GM18868 (cell line): ENCODE results near the gene POU6F2.

Experiments used
- ATAC-seq: cut with Tn5 transposase; IDR thresholded peaks from one replicate; pipeline ENCODE4 v1.9.1; 2021; ENCODE audit warnings: mild to moderate bottlenecking, moderate library complexity; ENCODE audit not compliant: unreplicated experiment

POU6F2 gene

DNA sequence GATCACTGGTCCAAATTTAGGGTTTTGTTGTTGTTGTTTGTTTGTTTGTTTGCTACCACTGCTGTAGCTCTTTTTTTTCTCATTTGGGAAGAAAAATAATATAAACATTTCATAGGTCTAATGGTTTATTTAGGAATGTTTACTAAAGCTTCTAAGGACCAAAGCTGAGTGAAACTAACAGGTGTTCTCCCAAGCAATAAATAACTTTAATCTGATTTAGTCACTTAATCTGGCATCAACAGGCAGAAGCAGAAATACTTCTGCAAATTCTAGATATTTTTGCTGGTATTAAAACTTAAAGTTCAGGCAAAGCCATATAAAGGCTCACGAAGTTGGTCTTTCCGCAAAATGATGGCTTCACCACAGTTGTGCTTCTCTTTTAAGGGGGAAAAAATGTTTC is 444.0 kb downstream of the POU6F2 start:
- ATAC-seq: no peak

DNA sequence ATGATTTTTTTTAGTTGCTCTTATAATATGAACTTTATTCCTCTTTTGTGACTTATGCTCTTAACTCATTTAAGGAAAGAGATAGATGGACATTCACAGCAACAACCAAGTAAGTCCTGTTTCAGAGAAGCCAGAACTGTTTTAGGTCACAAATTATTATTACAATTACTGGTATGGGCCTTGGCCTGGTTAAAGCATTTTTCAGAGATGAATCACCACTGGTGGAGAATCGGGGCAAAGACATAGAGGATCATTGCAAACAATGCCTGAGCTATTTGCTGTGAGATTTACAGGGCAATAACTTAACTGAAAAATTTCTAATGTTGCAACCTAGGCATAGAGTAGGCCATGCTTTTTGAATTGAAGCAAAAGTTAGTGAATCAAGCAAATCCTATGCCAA is 450.5 kb downstream of the POU6F2 start:
- no peak for ATAC-seq

DNA sequence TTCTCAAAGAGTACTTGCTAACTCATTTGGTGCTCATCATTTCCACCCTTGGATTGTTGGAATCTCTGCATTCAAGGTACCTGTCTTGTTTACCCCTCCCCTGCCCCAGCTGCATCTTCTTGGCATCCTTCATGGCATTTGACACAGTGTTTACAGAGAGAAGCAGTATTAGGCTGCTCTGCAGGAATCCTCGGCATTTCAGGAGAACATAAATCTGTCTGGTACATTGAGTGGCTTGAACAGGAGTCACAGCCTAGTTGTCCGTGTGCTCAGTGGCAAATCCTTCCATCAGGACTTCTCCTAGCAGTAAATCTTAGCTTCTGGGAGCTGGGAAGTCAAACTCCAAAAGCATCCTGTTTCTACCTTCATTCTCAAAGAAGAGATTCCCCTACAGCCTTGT is 451.7 kb downstream of the POU6F2 start:
- no peak for ATAC-seq

DNA sequence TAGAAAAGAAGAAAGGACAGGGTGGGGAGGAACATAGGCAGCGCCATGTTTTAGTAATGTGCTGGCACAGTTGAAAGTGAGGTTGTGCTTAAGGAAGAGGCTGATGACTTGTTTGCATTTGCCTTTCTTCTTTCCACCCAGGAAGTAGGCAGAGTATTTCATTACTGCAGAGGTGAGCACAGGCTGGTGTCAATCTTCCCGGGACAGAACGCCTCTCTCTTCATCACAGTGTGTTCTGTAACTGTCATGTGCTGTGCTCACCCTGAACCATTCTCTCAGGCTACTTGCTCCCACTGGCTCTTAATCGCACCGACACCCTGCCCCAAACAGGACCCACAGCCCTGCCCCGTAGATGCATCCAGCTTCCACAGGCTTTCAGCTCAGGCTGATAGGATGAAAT is 452.7 kb downstream of the POU6F2 start:
- ATAC-seq: no peak

DNA sequence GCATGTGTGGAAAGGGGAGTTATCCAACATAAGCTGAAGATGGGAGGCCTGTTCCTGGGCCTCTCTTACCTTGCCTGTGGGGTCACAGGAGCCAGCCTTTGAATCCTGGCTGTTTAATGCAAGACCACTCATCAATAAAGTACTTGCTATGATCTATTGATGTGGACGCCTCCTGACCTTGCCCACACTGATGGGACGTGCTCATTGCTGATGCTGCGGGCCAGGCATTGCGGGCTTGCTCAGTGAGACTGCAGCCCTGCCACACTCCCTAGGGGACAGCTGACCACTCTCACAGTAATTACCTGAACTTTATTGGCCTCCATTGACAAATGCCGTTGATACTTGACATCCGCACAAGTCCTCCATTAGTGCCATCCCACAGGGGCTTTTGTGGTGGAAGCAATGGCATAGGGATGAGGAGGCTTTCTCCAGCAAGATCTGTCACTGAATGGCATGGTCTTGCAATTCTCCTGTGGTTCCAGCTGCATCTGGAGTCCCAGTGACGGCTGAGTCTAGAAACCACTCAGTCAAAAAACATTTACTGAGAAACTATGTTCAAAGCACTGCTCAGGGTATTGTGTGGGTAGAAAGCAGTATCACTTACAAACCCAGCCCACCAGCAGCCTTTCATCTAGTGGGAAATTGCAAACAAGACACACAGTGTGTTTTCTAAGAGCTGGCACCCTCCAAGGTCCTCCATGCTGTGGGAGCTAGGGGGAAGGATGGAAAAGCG is 453.4 kb downstream of the POU6F2 start:
- ATAC-seq: no peak

DNA sequence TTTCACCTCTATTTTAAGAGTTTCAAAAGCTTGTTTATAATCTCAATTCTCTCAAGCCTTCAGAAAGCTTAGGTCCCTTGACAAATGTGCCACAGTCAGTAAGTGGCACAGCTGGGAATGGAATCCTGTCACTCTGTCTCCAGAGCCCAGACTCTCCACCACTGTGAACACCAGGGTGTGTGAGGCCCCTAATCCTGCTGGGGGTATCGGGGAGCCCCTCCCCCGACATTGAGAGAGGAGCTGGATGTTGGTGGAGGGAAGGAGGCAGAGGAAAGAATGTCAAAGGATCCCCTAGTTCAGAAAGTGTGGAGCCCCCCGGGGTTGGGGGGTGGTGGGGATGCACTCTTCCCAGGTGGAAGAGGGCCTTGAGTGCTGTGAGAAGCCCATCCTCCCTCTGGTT is 454.7 kb downstream of the POU6F2 start:
- ATAC-seq: no peak

DNA sequence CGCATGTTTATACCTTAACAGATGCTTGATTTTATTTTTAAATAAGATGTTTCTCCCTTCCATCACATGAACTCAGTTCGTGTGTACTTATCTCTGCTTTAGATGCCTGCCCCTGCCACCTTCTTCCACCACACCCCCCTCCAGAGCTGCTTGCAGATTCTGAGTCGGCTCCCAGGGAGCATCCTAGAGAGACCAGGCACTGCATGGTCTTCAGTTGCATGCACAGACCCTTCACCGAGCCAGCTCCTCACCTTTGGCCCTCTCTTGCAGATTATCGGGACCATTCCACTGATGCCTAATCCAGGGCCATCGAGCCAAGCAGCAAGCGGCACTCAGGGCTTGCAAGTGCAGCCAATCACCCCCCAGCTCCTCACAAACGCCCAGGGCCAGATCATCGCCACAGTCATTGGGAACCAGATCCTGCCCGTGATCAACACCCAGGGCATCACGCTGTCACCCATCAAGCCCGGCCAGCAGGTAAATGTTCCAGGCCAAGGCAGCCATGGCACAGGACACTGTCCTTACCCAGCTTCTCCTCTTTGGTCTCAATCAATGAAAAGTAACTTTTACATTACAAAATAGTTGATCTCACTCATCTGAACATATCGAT is 455.2 kb downstream of the POU6F2 start:
- ATAC-seq: no peak

DNA sequence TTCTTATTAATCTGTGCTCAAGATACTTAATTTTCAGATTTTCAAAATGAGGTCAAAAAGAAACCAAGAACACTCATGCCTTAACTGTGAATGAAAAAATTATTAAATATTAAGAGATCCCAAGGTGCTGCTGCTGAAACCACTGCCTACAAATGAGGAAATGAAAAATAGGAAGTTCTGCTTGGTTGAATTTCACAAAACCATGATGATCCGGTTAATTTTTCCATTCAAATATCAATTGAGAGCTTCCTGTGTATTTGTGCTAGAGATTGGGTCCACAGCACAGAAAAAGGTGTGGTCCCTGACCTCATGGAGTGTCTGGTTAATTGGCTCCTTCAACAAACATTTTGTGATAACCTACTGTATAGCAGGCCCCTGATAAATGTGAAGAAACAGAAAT is 455.8 kb downstream of the POU6F2 start:
- ATAC-seq: no peak

DNA sequence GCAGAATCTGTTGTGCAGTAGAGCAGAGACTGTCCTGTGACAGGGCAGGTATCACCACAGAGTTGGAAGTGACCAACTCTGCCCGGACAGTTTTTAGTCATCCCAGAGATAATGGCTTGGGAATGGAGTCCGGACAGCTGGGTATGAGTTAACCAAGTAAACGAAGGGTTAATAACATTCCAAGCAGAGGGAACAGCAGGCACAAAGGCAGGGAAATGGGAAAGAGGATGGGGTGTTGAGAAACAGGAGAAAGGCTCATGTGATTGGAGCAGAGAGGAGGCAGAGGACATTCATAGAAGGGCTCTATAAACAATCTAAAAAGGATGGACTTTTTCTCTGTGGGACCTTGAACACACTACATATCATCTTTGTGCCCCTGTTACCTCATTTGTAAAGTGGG is 456.3 kb downstream of the POU6F2 start:
- no peak for ATAC-seq

DNA sequence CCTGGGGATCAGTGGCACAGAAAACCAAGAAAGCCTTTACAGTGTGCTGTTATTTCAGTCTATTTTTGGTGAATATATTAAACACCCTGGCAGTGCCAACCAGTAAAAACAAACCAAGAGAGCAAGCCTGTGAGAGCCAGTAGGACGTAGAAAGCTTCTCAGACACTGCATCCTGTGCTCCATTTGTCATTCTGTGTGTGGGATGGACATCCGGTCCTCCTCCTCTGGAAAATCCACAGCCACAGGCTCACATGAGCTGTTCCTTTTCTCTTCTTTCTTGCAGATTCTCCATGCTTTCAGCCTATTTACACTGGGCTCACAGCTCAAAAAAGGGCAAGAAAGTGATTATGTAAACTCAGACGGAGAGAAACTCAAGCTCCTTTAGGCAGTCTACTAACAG is 468.8 kb downstream of the POU6F2 start:
- ATAC-seq: no peak

DNA sequence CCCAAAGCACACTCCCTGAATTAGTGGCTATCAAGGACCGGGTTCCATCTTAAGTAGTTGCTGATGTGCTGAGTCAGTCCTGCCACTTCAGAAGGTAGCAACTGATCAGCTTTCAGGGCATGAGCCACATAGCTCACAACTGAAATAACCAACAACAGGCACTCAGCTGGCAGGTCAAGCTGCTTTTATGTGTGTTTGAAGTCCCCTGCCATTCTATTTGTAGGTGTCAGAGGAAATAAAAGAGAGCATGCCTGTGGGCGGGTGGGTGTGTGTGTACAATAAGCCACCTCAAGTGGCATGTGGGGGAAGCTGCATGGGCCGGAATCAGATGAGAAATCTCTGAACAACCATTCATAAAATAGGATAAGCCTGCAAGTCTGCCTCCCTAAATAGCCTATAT is 474.2 kb downstream of the POU6F2 start:
- no peak for ATAC-seq

DNA sequence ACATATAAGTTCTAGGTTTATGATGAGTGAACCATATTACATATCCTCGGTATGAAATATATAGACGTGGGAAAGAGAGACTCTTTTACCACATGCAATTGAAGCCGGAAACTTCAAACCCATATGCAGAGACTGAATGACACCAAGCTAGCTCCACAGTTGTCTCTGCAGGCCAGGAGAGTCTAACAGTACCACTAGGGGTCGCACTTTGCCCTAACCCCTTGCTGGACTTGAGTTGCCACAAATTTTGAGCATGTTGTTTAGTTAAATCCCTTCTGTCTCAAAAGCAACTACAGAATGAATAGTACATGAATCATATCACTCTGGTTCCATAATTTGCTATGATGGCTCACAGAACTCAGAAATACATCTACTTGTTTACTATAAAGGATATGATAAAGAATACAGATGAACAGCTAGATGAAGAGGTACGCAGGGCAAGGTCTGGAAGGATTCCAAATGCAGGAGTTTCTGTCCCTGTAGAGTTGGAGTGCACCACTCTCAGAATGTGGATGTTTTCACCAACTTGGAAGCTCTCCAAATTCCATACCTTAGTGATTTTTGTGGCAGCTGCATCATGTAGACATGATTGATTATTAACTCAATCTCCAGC is 476.1 kb downstream of the POU6F2 start:
- ATAC-seq: peak; percentile 90

DNA sequence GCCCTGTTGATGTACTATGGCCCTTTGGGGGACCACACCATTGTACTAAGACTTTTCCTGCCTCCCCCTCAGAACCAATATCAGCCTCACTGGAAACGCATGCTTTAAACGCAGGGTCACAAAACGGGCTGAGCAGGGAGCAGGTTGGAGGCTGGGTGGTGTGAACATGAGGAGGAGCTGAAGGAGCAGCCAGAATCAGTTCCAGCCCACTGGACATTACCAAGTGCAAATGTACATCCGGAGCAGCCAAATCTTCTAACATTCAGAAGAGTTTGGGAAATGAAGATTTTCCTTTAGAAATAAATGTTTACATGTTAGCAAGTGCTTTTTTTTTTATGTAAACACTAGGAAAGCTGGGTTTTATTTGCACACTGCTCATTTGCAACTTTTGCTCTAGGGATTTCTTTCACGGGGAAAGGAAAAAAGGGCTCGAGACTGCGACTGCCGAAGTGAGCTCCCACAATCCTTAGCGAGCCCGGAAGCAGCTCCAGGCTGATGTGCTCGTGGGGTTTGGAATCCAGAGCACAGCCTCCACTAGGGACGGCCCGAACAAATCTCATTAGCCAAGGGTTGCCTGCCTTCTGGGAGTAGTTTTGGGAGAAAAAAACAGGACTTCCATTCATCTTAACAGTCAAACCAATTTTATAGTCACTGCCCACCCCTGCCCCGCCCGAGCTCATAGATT is 480.5 kb downstream of the POU6F2 start:
- ATAC-seq: no peak

DNA sequence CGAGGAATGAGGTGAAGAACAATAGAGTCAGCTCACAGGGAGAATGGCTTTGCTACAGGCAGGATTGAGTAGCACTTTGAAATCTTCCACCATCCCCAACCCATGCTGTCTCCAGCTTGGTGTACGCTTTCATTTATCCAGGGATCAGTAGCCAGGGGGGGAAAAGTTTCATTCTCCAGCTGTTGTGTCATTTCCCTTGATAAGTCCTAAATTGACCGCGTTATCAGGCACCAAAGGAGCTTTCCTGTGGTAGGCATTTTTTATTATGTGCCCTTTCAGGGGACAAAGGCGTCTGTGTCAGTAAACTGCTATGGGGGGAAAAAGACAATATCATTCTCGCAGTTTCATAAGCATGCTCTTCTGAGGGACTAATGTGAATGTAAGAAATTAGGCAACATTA is 481.9 kb downstream of the POU6F2 start:
- no peak for ATAC-seq

DNA sequence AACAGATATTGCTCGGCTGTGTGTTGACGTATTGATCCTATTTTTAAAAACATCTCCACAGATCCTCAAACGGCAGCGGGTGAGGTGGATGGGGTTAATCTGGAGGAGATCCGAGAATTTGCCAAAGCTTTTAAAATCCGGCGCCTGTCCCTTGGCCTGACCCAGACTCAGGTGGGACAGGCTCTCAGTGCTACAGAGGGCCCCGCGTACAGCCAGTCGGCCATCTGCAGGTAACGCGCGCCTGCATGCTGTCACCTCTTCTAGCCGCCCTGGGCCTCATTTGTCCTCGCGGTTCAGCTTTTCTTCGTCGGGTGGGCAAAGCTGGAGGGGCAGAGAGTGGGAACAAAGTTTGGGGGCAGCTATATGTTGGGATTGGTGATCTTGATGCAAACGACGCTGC is 482.8 kb downstream of the POU6F2 start:
- no peak for ATAC-seq

DNA sequence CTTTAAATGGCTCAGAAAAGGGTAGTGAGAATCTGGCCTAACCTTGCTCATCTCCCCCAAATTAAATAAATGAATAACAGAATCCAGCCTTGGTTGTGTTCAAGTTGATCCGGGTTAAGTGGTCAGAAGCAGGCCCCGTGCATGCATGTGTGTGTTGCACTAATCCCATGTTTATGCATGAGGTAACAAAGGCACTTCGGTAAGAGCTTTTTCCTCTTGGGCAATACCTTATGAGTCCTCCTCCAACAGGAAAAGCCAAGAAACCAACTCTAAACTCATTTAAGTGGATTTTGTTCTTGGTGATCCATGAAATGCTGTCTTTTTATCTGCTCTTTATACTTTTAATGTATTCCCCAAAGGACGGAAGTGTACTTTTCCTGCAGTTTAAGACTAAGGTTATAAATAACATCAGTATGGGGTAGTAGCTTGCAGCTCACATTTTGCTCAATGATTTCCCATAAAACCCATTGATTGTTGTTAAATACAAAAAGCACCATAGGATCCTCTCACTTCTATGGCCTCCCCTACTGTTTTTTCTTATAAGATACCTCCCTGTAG is 483.6 kb downstream of the POU6F2 start:
- ATAC-seq: no peak

DNA sequence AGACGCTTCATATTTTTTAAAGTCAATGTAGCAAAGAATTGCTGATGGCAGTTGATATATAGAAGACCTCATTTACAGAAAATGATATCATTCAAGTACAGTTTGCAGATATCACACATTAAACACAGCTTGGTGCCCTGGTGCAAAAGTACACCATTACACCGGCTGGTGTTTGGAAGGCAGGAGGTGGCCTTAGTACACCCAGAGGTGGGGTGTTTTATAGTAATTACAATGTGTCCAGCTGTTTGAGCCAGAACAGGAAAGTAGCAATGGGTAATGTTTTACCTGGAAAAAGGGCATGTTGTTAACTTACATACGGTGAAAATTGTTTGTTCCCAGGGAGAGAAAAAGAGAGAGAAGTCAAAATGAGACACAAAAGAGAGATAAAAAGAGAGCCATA is 485.5 kb downstream of the POU6F2 start:
- ATAC-seq: no peak

DNA sequence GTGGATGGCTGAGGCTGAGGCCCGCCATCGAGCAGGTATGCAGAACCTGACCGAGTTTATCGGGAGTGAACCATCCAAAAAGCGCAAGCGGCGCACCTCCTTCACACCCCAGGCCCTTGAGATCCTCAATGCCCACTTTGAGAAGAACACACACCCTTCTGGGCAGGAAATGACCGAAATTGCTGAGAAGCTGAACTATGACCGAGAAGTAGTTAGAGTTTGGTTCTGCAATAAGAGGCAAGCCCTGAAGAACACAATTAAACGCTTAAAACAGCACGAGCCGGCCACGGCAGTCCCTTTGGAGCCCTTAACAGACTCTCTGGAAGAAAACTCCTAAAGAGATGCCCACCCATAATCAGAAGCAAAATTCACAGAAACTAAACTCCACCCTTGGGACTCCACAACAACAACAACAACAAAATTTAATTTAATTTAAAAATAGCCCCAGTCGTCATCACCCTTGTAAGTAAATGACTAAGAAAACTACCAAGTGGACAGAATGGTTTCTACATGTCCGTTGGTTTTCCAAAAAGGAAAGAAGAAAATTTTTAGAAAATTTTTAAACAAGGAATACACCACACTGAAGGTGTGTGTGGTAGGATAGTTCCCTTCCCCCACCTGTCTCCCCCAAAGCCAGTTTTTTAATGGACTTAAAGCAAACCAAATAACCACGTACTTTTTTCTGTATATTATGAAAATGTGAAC is 486.8 kb downstream of the POU6F2 start:
- no peak for ATAC-seq

DNA sequence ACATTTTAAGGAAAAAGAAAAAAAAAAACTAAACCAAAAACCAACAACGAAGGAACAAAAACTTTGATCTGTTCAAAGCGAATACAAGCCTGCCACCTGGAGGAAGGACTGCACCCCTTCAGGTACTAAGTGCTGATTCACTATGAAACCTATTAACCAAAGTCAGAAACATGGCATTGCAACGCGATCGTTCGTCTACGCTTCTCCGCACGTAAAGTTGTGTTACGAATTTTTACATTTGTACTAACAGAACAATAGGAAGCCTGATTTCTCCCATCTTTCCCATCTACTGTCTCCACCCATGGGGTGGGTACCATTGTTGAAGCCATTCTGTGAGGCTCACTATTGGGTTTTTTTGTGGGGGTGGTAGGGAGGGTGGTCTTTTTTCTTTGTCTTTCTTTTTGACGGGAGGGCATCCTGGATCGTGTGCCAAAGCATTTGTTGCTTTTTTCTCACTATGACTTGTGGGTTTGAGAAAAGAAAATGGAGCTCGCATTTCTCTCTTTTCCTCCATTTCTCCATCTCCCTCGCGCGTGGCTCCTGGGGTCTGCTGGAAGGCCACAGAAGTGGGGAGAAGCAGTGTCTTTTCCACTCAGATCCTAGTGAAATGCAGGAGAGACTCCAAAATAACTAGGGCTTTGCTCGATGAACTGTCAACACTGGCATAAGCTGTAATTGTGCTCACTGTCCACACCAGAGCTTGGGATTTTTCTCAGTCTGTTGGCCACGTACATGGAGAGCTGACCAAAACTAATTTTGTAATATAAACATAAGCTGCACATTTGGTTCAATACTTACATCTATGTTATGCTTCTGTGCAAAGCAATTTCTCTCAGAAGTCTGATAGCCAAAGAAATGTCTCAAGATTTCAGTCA is 487.6 kb downstream of the POU6F2 start:
- ATAC-seq: peak; percentile 97

DNA sequence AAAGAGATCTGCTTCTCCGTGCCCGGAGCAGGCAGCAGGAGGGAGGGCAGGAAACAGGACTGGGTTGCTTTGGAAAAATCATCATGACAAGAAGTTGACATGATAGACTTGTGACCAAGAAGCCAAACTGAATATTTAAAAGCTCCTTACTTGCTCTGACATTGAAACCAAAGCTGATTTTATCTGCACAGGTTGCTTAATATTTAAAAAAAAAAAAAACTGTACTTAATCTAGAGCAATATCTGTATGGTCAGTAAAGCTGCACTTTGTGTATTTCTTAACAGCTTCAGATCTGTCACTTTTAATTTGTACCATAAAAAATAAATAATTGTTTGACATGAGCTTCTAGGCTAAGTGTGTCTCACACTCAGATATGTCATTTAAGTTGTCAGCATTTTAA is 490.6 kb downstream of the POU6F2 start:
- no peak for ATAC-seq
